Right lobe of liver (tissue), 4 donors: ENCODE results near the gene CHD2.

ENCODE experiments used
- CTCF ChIP-seq, 4 donors: fragments of 200-600 bp in 3 of 4; fragments of 450-650 bp in 1 of 4; IDR thresholded peaks; one replicate each; pipeline versions ENCODE4 v1.5.1 to v1.8.0; 2016 to 2022; ENCODE audit warnings: antibody characterized with exemption in 4 of 4, mild to moderate bottlenecking in 2 of 4
- POLR2A ChIP-seq: fragments of 450-650 bp; IDR thresholded peaks from one replicate; pipeline ENCODE4 v1.6.1; 2017; ENCODE audit warnings: antibody characterized with exemption, mild to moderate bottlenecking
- donor health status: DM: no; HTN: no; CAD: no.
- donor health status: DM: no; HTN: no; CAD: no.
- donor health status: DM: no; HTN: yes; CAD: no.

GRCh38 chr15:93072011-93072410 lies 171.9 kb downstream of the CHD2 start:
- TF ChIP-seq CTCF (IDR thresholded peaks at IDR 0.05) (no peak), POLR2A (no peak)
